ENCODE data around the gene GALNT7.

Gene GALNT7

GRCh38 chr4:173274744-173275143 lies 106.1 kb downstream of the GALNT7 start:
- H3K36me3 ChIP-seq (ENCODE audit: control insufficient read depth, insufficient read depth, low read length) = no peaks in the 10 kb centered on the region
- no peak overlapping the region for H2AFZ ChIP-seq
- no peak overlapping the region for H3K4me3 ChIP-seq (ENCODE audit: low read depth, low read length)

GRCh38 chr4:173275150-173275549 lies 106.5 kb downstream of the GALNT7 start:
- peaks cover 4% of the 10 kb centered on the region for H3K79me2 ChIP-seq
- no peak overlapping the region for H3K9ac ChIP-seq
- TF ChIP-seq CTCF (IDR thresholded peaks at IDR 0.05) = no peak
- no peak overlapping the region for H2AFZ ChIP-seq
- no peak overlapping the region for H3K4me2 ChIP-seq (ENCODE audit: low read length)
- H3K4me1 ChIP-seq = no peaks in the 10 kb centered on the region
- H3K4me3 ChIP-seq (ENCODE audit: low read depth, low read length) = no peak overlapping the region
- H3K9me3 ChIP-seq (ENCODE audit: control insufficient read depth, low read length) = no peaks in the 10 kb centered on the region
- no peaks in the 10 kb centered on the region for H3K36me3 ChIP-seq (ENCODE audit: control insufficient read depth, insufficient read depth, low read length)
- H3K27ac ChIP-seq = no peak overlapping the region
- no peaks in the 10 kb centered on the region for H3K27me3 ChIP-seq (ENCODE audit: control insufficient read depth, insufficient read depth, low read length)

More at GRCh38 chr4:173274744-173275143, 106.1 kb downstream of the GALNT7 start:
- Histone ChIP-seq H3K27me3 (ENCODE audit: control insufficient read depth, insufficient read depth, low read length) (no peaks in the 10 kb centered on the region), H3K4me1 (no peaks in the 10 kb centered on the region), H3K27ac (no peak overlapping the region), H3K79me2 (peaks cover 4% of the 10 kb centered on the region), H3K9ac (no peak overlapping the region), H3K9me3 (ENCODE audit: control insufficient read depth, low read length) (no peaks in the 10 kb centered on the region), H3K4me2 (ENCODE audit: low read length) (no peak overlapping the region)
- no peak for TF ChIP-seq CTCF (IDR thresholded peaks at IDR 0.05)

GRCh38 chr4:173277340-173277739 lies 108.7 kb downstream of the GALNT7 start:
- no peak overlapping the region for H3K27ac ChIP-seq
- no peak for TF ChIP-seq CTCF (IDR thresholded peaks at IDR 0.05)

GRCh38 chr4:173280998-173281397 lies 112.4 kb downstream of the GALNT7 start:
- no peak for TF ChIP-seq CTCF (IDR thresholded peaks at IDR 0.05)
- Histone ChIP-seq H3K4me2 (ENCODE audit: low read length) (no peak overlapping the region), H3K79me2 (no peaks in the 10 kb centered on the region), H3K4me3 (ENCODE audit: low read depth, low read length) (no peak overlapping the region), H3K36me3 (ENCODE audit: control insufficient read depth, insufficient read depth, low read length) (no peaks in the 10 kb centered on the region), H3K27ac (no peak overlapping the region), H3K9me3 (ENCODE audit: control insufficient read depth, low read length) (no peaks in the 10 kb centered on the region), H3K9ac (no peak overlapping the region), H2AFZ (no peak overlapping the region), H3K27me3 (ENCODE audit: control insufficient read depth, insufficient read depth, low read length) (no peaks in the 10 kb centered on the region), H3K4me1 (no peaks in the 10 kb centered on the region)

More at GRCh38 chr4:173277340-173277739, 108.7 kb downstream of the GALNT7 start:
- Histone ChIP-seq H2AFZ (no peak overlapping the region), H3K9me3 (ENCODE audit: control insufficient read depth, low read length) (no peaks in the 10 kb centered on the region), H3K27me3 (ENCODE audit: control insufficient read depth, insufficient read depth, low read length) (no peaks in the 10 kb centered on the region), H3K9ac (no peak overlapping the region), H3K4me1 (no peaks in the 10 kb centered on the region), H3K4me2 (ENCODE audit: low read length) (no peak overlapping the region), H3K36me3 (ENCODE audit: control insufficient read depth, insufficient read depth, low read length) (no peaks in the 10 kb centered on the region), H3K4me3 (ENCODE audit: low read depth, low read length) (no peak overlapping the region), H3K79me2 (peaks cover 4% of the 10 kb centered on the region)

GRCh38 chr4:173281406-173282255 lies 113.0 kb downstream of the GALNT7 start:
- Histone ChIP-seq H3K36me3 (ENCODE audit: control insufficient read depth, insufficient read depth, low read length) (no peaks in the 10 kb centered on the region), H3K4me3 (ENCODE audit: low read depth, low read length) (no peak overlapping the region), H3K4me2 (ENCODE audit: low read length) (no peak overlapping the region), H3K27ac (no peak overlapping the region), H3K27me3 (ENCODE audit: control insufficient read depth, insufficient read depth, low read length) (no peaks in the 10 kb centered on the region), H2AFZ (no peak overlapping the region), H3K9me3 (ENCODE audit: control insufficient read depth, low read length) (no peaks in the 10 kb centered on the region), H3K4me1 (no peaks in the 10 kb centered on the region), H3K9ac (no peak overlapping the region), H3K79me2 (no peaks in the 10 kb centered on the region)
- TF ChIP-seq CTCF (IDR thresholded peaks at IDR 0.05) = no peak

All from parathyroid adenoma (tissue), 2 donors.